CD4-positive, alpha-beta T cell treated with Interleukin-17A for 4 hours (primary cell): ENCODE results near the gene B3GALT5.
"Not testable (repeated sequence)": the region's sequence is repeated elsewhere in the genome, so short reads cannot be mapped to it uniquely, and the experiment has no call there.

Source experiments
- DNase-seq: peaks from one replicate; pipeline ENCODE4 v3.0.0-alpha.2; 2020; ENCODE audit warnings: mixed read lengths

B3GALT5 gene

GRCh38 chr21:39612233-39613040 is at the start of gene B3GALT5:
Gene B3GALT5 (plus strand): TSS chr21:39612940. CDS start chr21:39660560, 47,620 bp downstream.
- no peak for DNase-seq

DNA sequence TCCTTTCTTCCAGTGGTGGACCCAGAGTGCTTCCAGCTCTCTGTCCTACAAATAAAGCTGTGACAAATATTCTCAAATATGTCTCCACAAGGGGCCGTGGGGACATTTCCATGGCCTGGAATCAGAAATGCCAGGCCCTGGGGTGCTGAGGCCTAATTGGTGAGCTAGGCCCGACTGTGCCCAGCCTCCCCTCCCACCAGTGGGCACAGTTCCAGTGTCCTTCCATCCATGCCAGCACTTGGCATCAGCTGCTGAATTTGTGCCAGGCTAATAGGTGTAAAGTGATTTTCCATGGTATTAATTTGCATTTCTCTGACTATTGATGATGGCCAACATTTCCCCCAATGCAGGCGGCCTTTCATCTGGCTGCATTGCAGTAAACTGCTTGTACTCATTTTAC is 48.5 kb upstream of the B3GALT5 start:
- DNase-seq: no peak

GRCh38 chr21:39567180-39567972 is 45.4 kb upstream of the B3GALT5 start:
- DNase-seq: no peak

DNA sequence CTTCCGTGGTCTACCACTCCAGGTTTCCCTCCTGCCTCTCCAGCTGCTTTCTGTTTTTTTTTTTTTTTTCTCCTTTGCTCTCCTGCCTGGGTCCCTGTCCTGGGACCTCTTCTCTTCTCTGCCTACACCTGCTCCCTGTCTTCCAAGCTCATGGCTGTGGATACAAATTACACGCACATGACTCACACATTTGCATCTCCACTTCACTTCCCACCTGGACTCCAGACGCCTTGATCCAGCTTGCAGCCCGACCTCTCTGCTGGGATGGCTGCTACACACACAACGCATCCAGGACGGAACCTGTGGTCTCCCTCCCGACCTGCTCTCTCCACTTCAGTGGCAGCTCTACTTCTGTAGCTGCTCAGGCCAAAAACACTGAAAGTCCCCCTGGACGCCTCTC is 44.4 kb upstream of the B3GALT5 start:
- no peak for DNase-seq

- DNase-seq: no peak
These were observed 37.0 kb upstream of the B3GALT5 start for GRCh38 chr21:39575775-39576174.

DNA sequence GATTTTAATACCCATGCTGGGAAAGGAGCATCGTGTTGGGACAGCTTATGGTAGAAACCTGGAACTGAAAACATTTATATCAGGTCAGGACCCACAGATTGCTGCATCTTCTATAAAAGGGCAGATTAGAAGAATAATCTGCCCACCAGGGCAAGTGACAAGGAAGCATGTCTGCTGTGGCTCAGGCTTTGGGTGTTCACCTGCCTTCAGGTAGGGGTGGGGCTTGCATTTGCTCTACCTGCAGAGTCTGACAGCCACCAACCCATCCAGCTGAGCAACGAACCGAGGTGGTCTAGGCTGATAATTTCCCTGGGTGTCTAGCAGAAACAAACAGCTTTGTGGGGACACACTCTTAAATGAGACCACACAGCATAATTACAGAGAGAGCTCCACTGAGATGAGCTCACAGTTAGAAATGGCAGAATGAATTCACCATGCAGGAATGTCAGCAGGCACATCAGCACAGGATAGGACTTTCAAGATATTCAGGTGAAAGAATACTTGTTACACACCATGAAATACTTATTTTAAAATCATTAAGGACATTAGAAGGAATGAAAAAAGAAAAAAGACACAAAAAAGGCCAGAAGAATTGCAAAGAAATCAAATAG is 36.1 kb upstream of the B3GALT5 start:
- DNase-seq: no peak

- DNase-seq: no peak
These were observed 32.9 kb upstream of the B3GALT5 start for GRCh38 chr21:39579734-39580332.

- no peak for DNase-seq
These were observed 32.0 kb upstream of the B3GALT5 start for GRCh38 chr21:39580744-39581143.

DNA sequence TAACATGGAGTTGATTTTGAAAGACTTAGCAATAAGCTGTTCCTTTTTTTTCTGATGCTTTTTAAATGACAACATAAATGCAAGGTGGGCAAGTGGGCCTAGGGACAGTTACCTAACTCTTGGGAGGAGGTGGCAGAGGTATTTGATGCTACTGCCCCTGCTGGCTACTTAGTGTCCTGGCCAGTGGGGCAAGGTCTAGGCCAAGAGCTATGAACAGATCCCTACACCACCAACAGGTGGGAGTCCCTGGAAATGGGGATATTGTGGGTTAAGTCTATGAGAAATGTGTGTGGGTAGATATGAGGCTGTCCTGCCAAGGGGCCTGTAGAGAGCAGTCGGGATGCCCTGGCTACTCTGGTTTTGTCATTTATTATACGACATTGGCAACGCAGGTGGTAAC is 31.3 kb upstream of the B3GALT5 start:
- no peak for DNase-seq

DNA sequence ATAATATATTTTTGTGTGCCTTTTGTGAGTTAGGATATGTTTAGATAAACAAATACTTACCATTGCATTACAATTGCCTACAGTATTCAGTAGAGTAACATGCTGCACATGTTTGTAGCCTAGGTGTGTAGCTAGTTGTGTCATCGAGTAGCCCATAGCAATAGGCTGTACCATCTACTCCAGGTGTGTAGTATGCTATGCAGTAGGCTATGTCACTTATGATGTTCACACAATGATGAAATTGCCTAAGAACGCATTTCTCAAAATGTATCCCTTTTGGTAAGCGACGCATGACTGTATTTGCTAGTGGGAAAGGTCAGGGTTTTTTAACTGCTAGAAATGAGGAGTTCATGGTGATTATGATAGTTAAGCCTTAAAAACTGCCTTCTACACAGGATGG is 30.0 kb upstream of the B3GALT5 start:
- no peak for DNase-seq

DNA sequence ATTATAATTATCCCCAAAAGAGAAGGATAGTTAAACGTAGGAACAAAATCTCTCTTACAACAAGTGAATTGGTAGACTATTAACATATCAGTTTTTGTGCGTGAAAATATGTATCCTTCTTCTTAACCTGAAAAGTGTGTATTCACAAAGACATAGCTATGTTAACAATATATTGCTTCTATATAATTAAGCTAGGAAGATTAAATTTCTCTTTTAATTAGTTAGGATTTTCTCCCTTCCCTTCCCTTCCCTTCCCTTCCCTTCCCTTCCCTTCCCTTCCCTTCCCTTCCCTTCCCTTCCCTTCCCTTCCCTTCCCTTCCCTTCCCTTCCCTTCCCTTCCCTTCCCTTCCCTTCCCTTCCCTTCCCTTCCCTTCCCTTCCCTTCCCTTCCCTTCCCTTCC is 29.2 kb upstream of the B3GALT5 start:
- not testable (repeated sequence) for DNase-seq

- DNase-seq: no peak
These were observed 25.4 kb upstream of the B3GALT5 start for GRCh38 chr21:39587376-39587775.

- no peak for DNase-seq
These were observed 23.9 kb upstream of the B3GALT5 start for GRCh38 chr21:39588884-39589283.

DNA sequence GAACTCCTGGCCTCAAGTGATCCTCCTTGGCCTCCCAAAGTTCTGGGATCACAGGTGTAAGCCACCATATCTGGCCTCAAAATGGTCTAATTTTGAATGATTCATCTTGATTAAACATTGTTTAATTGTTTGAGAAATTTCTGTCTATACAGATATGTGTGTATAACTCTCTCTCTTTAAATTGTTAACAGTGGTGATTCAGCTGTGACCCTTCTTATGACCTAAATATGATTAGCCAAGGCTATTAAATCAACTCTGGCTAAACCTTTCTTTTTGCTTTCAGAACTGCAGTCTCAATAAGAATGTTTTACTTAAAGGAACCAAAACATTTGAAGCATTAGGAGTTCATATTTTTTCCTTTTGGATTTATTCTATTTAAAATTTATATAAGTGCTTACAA is 19.2 kb upstream of the B3GALT5 start:
- no peak for DNase-seq

GRCh38 chr21:39595465-39595864 is 17.3 kb upstream of the B3GALT5 start:
- DNase-seq: no peak

DNA sequence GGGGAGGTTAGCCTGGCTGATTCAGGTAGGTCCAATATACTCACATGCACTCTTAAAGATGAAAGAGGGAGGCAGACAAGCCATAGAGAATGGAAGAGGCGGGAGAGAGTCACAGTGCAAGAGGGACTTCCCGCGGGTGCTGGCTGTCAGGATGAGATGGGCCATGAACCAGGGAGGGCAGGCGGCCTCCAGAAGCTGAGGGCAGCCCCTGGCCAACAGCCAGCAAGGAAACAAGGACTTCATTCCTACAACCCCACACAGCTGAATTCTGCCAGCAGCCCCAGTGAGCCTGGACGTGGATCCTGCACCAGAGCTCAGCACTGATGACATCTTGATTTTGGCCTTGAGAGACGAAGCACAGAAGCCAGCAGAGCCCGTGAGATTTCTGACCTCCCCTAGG is 15.1 kb upstream of the B3GALT5 start:
- DNase-seq: no peak

DNA sequence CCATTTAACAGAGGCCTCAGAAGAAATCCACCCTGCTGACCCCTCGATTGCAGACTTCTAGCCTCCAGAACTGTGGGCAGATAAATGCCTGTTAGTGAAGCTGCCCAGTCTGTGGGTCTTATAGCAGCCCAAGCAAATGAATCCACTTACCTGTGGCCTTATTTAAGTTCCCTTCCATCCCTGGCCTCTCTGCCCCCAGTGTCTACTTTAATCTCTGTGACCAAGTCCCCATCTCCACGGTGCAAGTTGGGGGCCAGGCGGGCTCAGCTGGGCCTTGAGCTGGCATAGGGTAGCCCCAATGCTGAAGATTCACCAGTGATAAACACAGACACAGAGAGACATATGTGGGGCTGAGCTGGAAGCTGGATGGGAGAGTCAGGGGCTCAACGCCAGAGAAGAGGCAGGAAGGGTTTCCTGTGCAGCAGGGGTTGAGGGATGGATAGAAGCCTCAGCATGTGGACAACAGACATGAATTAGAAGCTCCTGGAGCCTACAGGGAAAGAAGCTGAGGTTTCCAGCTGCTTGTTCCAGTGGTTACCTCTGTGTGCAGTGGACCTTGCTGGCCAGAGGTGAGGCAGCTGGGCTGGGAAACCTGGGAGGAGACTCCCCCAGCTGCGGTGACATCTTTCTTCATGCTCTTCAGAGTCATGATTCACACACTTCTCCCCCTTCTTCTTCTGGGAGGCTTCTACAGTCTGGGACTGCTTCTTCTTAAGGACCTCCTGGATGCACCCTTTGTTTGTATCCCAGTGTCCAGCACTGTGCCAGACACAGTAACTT is 13.4 kb upstream of the B3GALT5 start:
- DNase-seq: no peak

DNA sequence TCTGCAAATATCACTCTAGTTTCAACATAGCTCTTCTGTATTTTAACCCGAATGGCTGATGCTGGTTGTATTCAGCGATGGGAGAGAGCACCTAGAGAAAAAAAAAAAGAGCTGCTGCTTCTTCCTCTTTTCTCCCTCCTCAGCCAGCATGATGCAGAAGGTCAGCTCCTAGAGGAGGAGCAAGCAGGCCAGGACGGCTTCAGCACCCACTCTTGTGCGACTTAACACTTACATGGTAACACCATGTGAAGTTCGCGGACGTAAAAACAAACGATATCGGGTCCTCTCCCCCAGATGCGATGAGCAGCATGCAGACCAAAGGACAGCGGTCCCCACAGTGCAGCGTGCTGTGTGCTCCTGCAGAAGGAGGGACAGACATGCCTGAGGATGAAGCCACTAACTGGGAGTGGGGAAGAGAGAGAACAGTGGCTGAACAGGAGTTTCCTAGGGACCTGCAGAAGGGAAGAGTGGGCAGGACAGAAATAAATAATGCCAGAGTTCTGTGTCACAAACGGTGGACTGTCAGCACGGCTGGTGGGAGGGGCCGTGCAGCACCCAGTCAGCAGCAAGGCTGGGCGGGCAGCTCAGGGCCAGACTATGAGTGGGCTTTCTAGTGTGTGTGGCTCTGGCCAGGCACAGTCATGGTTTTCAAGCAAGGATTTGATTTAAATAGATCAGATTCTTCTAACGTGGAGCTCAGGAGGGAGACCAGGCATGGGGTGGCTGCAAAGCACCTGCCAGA is 11.4 kb upstream of the B3GALT5 start:
- DNase-seq: no peak

GRCh38 chr21:39602076-39602689 is 10.6 kb upstream of the B3GALT5 start:
- DNase-seq: no peak

GRCh38 chr21:39602793-39603192 is 9.9 kb upstream of the B3GALT5 start:
- no peak for DNase-seq

DNA sequence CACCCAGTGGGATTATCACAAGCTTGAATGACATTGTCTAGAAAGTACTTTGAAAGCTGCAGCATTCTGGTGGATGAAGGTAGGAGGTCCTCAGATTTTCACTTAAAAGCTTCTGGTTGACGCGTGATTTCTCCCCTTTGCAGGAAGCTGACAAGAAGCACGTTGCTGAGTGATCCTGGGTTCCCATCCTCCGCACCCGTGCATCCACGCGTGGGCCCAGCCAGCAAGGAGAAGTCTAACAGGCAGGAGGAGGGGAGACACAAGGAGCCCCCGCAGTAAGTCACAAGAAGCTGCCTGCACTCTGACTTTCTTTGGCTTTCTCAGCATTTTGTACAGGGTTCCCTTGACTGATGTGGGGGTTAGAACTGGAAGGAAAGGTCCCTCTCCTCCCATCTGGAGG is 7.8 kb upstream of the B3GALT5 start:
- DNase-seq: no peak
